Ovary (tissue), 9 donors: ENCODE data around the gene DGKG. TPM values are rescaled to one million over a fixed set of nuclear protein-coding genes. Genes with fewer than 3 reads are reported as not detected.

Source experiments
- DNase-seq, 5 donors: peaks; one replicate each; pipeline ENCODE4 v3.0.0-alpha.2; 2019 to 2020
- H3K27ac ChIP-seq, 2 donors: fragments of 200-600 bp; one replicate each; pipeline versions ENCODE4 v1.5.1 to v1.8.0; 2019 to 2022
- H3K27me3 ChIP-seq: fragments of 200-600 bp; one replicate; pipeline ENCODE4 v1.8.0; 2022
- H3K36me3 ChIP-seq: fragments of 200-600 bp; sonication (generic); one replicate; pipeline ENCODE4 v1.5.1; 2019
- H3K4me1 ChIP-seq: one replicate; pipeline ENCODE4 v1.8.1; 2013; ENCODE audit warnings: mild to moderate bottlenecking, moderate library complexity; ENCODE audit not compliant: insufficient read depth
- H3K4me3 ChIP-seq: fragments of 200-600 bp; sonication (generic); one replicate; pipeline ENCODE4 v1.5.1; 2017
- H3K9me3 ChIP-seq, 2 donors: fragments of 200-600 bp in 1 of 2; sonication (generic) in 1 of 2; one replicate each; pipeline versions ENCODE4 v1.5.1 to v1.8.1; 2013 to 2019; ENCODE audit warnings: mild to moderate bottlenecking in 1 of 2, moderate library complexity in 1 of 2
- EP300 ChIP-seq: sonication (generic); formaldehyde crosslinking; IDR thresholded peaks from one replicate; pipeline ENCODE4 v1.6.1; 2017; ENCODE audit warnings: antibody characterized with exemption
- POLR2A ChIP-seq: fragments of 450-650 bp; IDR thresholded peaks from one replicate; pipeline ENCODE4 v1.6.1; 2017; ENCODE audit warnings: antibody characterized with exemption, mild to moderate bottlenecking, moderate library complexity
- WGBS, 3 donors: extraction: QIAGEN DNeasy Blood & Tissue Kit in 1 of 3; methylation state at CpG; one replicate each; pipeline versions ENCODE4 v1.1.5 to v1.1.7; 2013 to 2017; 5-methylcytosine and 5-hydroxymethylcytosine counted together
- intact Hi-C, 4 donors: fragments of 100-400 bp; cut with DNase I; formaldehyde crosslinking; loops; one replicate each; pipeline versions ENCODE4 v1.11.0 to v1.15.1; 2022 to 2023
- polyA plus RNA-seq, 2 donors: library from polyadenylated mRNA; stranded (reverse); fragments of 200-250 nt in 1 of 2; fragments of 350-450 nt in 1 of 2; fragmentation: Illumina TruSeq in 1 of 2; extraction: RNeasy Lipid Tissue Mini Kit (QIAGEN cat#74804) in 1 of 2; gene quantifications; one replicate each; pipeline ENCODE4 v1.2.3, GENCODE V29; 2013 to 2014
- total RNA-seq, 7 donors: library from RNA; depleted of rRNA in 2 of 7; stranded (reverse); fragments of >200 nt in 2 of 7; fragmentation: NEBNext Ultra II Directional in 3 of 7; extraction: Animal tissue kit (Norgen Biotek cat#: 25700) in 3 of 7; gene quantifications; one replicate each; pipeline versions ENCODE4 v1.1.0 to v1.2.4, GENCODE V29; 2016 to 2023
- TF ChIP-seq, protein P1 (sequence below), 3 donors: fragments of 450-650 bp in 2 of 3; fragments of 200-600 bp in 1 of 3; IDR thresholded peaks; one replicate each; pipeline versions ENCODE4 v1.5.1 to v1.8.0; 2016 to 2022; ENCODE audit warnings: antibody characterized with exemption in 3 of 3, mild to moderate bottlenecking in 1 of 3
- donor health status: DM: no; HTN: no; CAD: no; lungs with moderate emphysema.
- donor health status: DM: no; HTN: no; CAD: no.
- donor health status: Bipolar disorder and iron deficiency.
- donor health status: DM: yes; HTN: yes; CAD: no.
- donor health status: DM: no; HTN: no; CAD: no.
- donor health status: DM: yes; HTN: yes; CAD: no.

DGKG gene
- total and polyA plus RNA-seq, 9 donors: 1.0 to 7.0 (median 4.1) TPM

DNA sequence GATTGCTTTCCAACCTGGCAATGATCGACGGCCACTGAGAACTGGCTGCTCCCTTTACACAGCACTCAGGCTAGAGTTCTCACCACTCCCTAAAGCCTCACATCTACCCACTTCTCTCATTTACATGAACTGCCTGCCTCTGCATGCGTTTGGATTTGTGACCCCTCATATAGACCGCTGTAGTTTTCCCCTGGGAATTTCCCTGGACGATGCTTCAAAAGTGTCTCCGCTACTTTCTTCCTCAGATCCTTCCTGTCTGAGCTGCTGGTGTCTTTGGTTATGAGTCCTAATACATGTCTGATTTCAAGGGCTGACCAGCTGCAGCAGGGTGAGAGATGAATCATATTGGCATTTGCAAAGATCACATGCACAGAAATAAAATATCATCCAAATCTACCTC is 136.4 kb downstream of the DGKG start:
- Histone ChIP-seq H3K27me3 (no peaks in the 10 kb centered on the region), H3K27ac (no peak overlapping the region), H3K36me3 (no peaks in the 10 kb centered on the region), H3K4me1 (no peaks in the 10 kb centered on the region), H3K9me3 (no peaks in the 10 kb centered on the region), H3K4me3 (no peak overlapping the region)
- 51 to 56% (median 51%) methylated on average over 6 of the region's 6 CpGs for WGBS, 3 donors
- intact Hi-C loops: no loop called here
- TF ChIP-seq, protein P1, sequence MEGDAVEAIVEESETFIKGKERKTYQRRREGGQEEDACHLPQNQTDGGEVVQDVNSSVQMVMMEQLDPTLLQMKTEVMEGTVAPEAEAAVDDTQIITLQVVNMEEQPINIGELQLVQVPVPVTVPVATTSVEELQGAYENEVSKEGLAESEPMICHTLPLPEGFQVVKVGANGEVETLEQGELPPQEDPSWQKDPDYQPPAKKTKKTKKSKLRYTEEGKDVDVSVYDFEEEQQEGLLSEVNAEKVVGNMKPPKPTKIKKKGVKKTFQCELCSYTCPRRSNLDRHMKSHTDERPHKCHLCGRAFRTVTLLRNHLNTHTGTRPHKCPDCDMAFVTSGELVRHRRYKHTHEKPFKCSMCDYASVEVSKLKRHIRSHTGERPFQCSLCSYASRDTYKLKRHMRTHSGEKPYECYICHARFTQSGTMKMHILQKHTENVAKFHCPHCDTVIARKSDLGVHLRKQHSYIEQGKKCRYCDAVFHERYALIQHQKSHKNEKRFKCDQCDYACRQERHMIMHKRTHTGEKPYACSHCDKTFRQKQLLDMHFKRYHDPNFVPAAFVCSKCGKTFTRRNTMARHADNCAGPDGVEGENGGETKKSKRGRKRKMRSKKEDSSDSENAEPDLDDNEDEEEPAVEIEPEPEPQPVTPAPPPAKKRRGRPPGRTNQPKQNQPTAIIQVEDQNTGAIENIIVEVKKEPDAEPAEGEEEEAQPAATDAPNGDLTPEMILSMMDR (IDR thresholded peaks at IDR 0.05): no peak
- no peak for TF ChIP-seq EP300
- no peak for TF ChIP-seq POLR2A
- DNase-seq: no peak

DNA sequence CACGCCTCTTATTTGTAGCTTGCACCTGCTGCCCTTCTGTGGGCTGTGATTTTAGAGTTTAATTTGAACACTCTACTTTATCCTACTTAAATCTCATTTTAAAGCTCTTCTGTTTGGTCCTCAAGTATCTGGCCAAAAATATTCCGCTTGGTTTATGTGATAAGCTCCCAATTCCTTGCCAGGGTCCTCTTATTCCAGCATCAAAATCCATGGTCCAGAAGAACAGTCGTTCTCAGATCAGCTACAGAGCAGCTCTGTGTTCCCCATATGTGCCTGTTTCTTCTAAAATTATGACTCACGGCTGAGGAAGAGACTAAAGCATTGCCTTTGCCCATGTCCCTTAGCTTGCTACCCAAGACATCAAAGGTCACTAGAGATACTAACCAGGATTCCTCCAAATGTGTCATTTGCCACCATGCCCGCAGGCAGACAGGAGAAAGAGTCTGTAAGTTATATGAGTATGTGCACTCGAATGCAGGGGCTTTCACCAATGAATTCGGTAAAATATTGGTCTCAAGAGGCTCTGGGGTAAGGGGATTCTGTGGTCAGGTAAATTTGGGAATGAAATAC is 137.9 kb downstream of the DGKG start:
- TF ChIP-seq POLR2A (no peak), EP300 (no peak)
- TF ChIP-seq, protein P1 (IDR thresholded peaks at IDR 0.05): no peak
- H3K27me3 ChIP-seq: no peaks in the 10 kb centered on the region
- 68 to 82% (median 72%) methylated on average over 7 of the region's 7 CpGs for WGBS, 3 donors
- H3K9me3 ChIP-seq: no peaks in the 10 kb centered on the region
- DNase-seq: no peak
- H3K27ac ChIP-seq: no peak overlapping the region
- no peaks in the 10 kb centered on the region for H3K4me1 ChIP-seq
- intact Hi-C loops: loop anchor here in 1 of 4 donors (5.0 kb wide), 1 partner anchor 127 kb away; no protein-coding TSS in a partner anchor
- H3K4me3 ChIP-seq: no peak overlapping the region
- no peaks in the 10 kb centered on the region for H3K36me3 ChIP-seq

DNA sequence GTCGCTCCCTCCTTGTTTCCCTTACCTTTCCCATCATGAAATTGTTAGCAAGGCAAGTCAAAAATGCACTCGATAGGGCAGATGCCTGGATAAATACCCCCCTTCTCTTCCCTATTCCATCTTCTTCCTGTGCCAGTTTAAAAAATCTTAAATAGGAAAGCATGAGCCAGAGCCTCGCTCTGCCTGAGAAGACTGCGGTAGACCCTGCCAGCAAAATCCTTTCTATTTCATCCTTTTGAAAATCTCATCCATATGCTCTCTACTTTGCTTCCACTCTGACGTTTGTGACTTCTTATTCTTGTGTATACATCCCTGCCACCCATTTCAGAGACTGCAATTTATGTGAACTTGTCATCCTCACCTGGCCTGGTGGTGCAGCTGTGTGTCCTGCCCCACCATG is 138.6 kb downstream of the DGKG start:
- H3K4me1 ChIP-seq: no peaks in the 10 kb centered on the region
- no peaks in the 10 kb centered on the region for H3K9me3 ChIP-seq
- H3K36me3 ChIP-seq: no peaks in the 10 kb centered on the region
- no peak for DNase-seq
- intact Hi-C loops: loop anchor here in 1 of 4 donors (5.0 kb wide), 1 partner anchor 126 kb away; no protein-coding TSS in a partner anchor
- H3K27ac ChIP-seq: no peak overlapping the region
- no peak for TF ChIP-seq EP300
- TF ChIP-seq, protein P1 (IDR thresholded peaks at IDR 0.05): no peak
- no peak for TF ChIP-seq POLR2A
- H3K27me3 ChIP-seq: no peaks in the 10 kb centered on the region
- 67 to 75% (median 73%) methylated on average over 5 of the region's 5 CpGs for WGBS, 3 donors
- no peak overlapping the region for H3K4me3 ChIP-seq

DNA sequence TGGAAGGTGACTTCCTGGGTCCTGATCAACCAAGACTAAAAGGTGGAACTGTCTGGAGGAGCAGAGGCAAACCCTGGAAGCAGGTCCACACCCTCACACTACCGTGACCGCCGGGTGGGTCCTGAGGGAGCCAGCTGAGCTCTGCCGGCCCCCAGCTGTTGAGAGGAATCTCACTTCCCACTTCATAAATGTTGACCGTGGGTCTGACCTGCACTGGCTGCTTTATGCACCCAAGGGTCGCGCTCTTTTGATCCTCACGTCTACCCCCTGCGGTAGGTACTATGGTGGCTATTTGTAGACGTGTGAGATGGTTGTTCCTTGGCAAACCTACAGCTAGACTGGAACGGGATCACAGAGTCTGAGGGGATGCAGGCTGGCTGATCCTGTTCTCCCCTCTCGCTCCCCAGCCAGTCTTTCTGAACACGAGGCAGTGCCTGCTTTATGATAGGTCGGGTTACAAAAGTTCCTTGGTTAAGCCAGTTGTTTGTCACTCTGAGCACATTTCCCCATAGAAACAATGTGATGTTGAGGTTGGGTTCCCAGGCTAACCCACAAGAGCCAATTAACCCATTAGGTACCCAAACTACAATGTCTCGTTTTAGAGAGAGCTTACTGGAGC is 140.2 kb downstream of the DGKG start:
- Histone ChIP-seq H3K9me3 (no peaks in the 10 kb centered on the region), H3K4me3 (no peak overlapping the region), H3K27ac (no peak overlapping the region), H3K4me1 (no peaks in the 10 kb centered on the region), H3K27me3 (no peaks in the 10 kb centered on the region), H3K36me3 (no peaks in the 10 kb centered on the region)
- intact Hi-C loops: loop anchor here in 1 of 4 donors (5.0 kb wide), 1 partner anchor 125 kb away; no protein-coding TSS in a partner anchor
- WGBS, 3 donors: 66 to 71% (median 71%) methylated on average over 15 of the region's 15 CpGs
- TF ChIP-seq, protein P1 (IDR thresholded peaks at IDR 0.05): no peak
- no peak for TF ChIP-seq POLR2A
- no peak for TF ChIP-seq EP300
- no peak for DNase-seq
